ENCODE measurements around the gene ARHGEF10L.

ARHGEF10L gene

GRCh38 chr1:17672226-17672625, 132.7 kb downstream of the ARHGEF10L start:
- in situ Hi-C loops (cut with HindIII; ENCODE audit: low pct_unique_long_range_greater_than_20kb, low sequenced_read_pairs): no loop called here
- no peak for TF ChIP-seq JUND (IDR thresholded peaks at IDR 0.05; ENCODE audit: low read depth)
- no peak for DNase-seq (ENCODE audit: low read depth in 1 of 2, low spot score in 1 of 2)

DNA sequence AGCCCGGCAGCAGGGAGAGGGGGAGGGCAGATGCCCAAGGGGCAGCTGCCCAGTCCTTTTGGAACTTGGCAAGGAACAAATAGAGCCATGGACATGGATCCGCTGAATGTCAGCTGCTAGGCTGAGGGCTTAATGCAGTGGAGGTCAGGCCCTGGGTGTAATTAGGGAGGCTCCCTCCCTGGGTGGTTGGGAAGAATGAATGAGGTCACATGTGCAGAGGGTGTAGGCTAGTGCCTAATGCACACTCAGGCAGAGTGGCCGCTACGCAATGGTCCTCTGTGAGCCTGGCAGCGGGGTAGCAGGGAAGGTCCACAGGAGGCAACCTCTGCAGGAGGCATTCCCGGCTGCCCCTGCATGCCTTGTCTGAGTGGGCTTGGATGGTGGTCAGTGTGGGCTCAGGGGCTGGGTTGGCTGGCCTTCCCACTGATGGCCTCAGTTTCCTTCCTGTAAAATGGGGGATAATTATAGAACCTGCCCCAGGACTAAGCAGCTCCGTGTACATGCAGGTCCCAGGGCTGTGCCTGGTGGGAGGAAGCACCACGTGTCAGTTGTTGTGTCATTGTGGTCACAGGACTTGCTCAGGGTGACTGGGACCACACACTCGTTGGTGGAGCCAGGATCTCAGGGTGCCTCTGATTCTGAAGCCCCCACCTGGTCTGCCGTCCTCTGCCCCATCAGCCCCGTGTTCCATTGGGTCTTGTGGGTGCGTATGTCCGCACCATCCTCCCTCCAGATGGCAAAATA, 134.0 kb downstream of the ARHGEF10L start:
- TF ChIP-seq JUND (IDR thresholded peaks at IDR 0.05; ENCODE audit: low read depth): no peak
- DNase-seq (ENCODE audit: low read depth in 1 of 2, low spot score in 1 of 2): no peak
- in situ Hi-C loops (cut with HindIII; ENCODE audit: low pct_unique_long_range_greater_than_20kb, low sequenced_read_pairs): no loop called here

DNA sequence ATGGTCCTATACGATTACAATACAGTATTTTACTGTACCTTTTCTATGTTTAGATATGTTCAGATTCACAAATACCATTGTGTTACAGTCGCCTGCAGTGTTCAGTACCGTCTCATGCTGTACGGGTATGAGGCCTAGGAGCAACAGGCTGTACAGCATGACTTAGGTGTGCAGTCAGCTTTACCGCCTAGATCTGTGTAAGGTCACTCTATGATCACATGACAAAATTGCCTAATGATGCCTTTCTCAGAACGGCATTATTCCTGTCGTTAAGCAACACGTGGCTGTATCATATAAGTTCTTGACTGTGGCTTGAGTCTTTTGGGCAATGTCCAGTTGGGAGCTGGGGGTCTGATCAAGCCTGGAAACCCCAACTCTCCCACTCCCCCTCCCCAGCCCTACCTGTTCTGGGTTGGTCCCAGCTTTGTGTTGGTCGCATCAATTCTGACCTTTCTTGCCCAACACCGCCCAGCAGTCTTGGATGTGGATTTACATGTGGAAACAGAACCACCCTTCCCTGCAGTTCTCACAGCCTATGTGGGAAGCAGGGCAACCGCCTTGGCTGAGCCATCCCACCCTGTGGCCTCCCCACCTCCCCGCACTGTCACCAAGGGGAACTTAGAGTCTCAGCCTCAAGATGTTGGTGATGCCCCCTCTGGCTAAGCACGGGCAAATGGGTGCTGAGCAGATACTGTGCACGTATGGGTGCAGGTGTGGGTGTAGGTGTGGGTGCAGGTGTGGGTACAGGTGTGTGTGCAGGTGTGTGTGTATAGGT, 135.4 kb downstream of the ARHGEF10L start:
- in situ Hi-C loops (cut with HindIII; ENCODE audit: low pct_unique_long_range_greater_than_20kb, low sequenced_read_pairs): no loop called here
- TF ChIP-seq JUND (IDR thresholded peaks at IDR 0.05; ENCODE audit: low read depth): no peak
- no peak for DNase-seq (ENCODE audit: low read depth in 1 of 2, low spot score in 1 of 2)

DNA sequence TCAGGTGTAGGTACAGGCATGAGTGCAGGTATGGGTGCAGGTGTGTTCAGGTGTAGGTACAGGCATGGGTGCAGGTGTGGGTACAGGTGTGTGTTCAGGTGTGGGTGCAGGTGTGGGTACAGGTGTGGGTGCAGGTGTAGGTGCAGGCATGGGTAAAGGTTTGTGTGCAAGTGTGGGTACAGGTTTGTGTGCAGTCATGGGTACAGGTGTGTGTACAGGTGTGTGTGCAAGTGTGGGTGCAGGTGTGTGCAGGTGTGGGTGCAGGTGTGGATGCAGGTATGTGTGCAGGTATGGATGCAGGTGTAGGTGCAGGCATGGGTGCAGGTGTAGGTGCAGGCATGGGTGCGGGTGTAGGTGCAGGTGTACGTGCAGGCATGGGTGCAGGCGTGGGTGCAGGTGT, 136.2 kb downstream of the ARHGEF10L start:
- in situ Hi-C loops (cut with HindIII; ENCODE audit: low pct_unique_long_range_greater_than_20kb, low sequenced_read_pairs): no loop called here
- no peak for TF ChIP-seq JUND (IDR thresholded peaks at IDR 0.05; ENCODE audit: low read depth)
- DNase-seq (ENCODE audit: low read depth in 1 of 2, low spot score in 1 of 2): no peak

GRCh38 chr1:17676387-17677060, 137.0 kb downstream of the ARHGEF10L start:
- DNase-seq (ENCODE audit: low read depth in 1 of 2, low spot score in 1 of 2): no peak
- no peak for TF ChIP-seq JUND (IDR thresholded peaks at IDR 0.05; ENCODE audit: low read depth)
- in situ Hi-C loops (cut with HindIII; ENCODE audit: low pct_unique_long_range_greater_than_20kb, low sequenced_read_pairs): no loop called here

DNA sequence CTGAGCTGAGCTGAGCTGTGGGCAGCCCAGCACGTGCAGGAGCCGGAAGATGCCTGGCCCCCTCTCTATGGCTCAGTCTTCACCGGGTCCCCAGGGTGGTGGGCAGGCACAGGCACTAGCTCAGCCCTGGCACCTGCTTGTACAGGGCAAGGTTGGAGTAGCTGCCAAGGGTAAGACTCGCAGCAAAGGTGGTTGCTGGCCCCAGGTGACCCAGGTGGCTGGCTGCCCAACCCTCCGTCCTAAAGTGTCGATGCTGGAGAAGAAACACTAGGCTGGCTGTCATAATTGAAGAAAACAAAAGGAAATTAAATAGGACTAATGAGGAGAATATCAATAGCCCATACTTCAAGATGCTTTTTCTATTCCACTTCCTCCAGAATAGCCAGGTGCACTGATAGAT, 138.5 kb downstream of the ARHGEF10L start:
- no peak for TF ChIP-seq JUND (IDR thresholded peaks at IDR 0.05; ENCODE audit: low read depth)
- in situ Hi-C loops (cut with HindIII; ENCODE audit: low pct_unique_long_range_greater_than_20kb, low sequenced_read_pairs): no loop called here
- no peak for DNase-seq (ENCODE audit: low read depth in 1 of 2, low spot score in 1 of 2)

GRCh38 chr1:17679856-17680255, 140.4 kb downstream of the ARHGEF10L start:
- no peak for DNase-seq (ENCODE audit: low read depth in 1 of 2, low spot score in 1 of 2)
- in situ Hi-C loops (cut with HindIII; ENCODE audit: low pct_unique_long_range_greater_than_20kb, low sequenced_read_pairs): no loop called here
- TF ChIP-seq JUND (IDR thresholded peaks at IDR 0.05; ENCODE audit: low read depth): no peak

DNA sequence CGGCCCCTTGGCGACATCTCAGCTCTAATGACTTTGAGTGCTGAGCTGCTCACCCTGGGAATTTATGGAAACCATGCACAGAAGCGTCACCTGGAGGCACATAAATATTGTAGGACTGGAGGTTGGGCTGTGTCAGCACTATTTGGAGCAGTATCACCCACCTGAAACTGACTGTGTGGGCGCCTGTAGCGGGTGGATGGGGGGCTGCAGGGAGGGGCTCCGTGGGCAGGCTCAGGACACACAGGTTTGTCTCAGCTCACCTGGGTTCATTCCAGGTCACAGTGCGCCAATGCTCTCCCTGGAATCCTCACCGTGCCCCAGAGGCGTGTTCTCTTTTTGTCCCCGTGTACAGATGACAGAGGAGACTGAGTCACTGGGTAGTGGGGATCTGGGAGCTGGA, 140.8 kb downstream of the ARHGEF10L start:
- in situ Hi-C loops (cut with HindIII; ENCODE audit: low pct_unique_long_range_greater_than_20kb, low sequenced_read_pairs): no loop called here
- no peak for TF ChIP-seq JUND (IDR thresholded peaks at IDR 0.05; ENCODE audit: low read depth)
- DNase-seq (ENCODE audit: low read depth in 1 of 2, low spot score in 1 of 2): peak in 1 of 2 experiments; percentile 13

GRCh38 chr1:17682400-17682799, 142.9 kb downstream of the ARHGEF10L start:
- in situ Hi-C loops (cut with HindIII; ENCODE audit: low pct_unique_long_range_greater_than_20kb, low sequenced_read_pairs): no loop called here
- TF ChIP-seq JUND (IDR thresholded peaks at IDR 0.05; ENCODE audit: low read depth): no peak
- peak in 1 of 2 experiments; percentile 48 for DNase-seq (ENCODE audit: low read depth in 1 of 2, low spot score in 1 of 2)

DNA sequence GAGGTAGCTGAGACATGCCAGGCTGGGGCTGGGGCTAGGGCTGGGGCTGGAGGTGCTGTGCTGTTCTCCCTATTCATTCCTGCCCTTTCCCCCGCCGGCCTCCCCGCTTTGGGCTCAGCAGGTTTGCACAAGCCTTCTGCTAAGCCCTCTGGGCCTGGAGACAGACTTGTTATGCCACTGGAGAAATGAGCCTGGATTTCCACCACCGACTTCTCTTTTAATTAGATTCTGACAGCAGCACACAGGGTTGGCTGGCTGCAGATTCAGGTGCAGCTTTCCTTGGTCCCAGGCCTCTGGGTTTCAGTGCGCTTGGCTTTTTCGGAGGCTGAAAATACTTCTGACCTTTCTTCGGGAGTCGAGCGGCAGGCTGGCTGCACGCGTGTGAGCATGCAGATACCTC, 144.1 kb downstream of the ARHGEF10L start:
- DNase-seq (ENCODE audit: low read depth in 1 of 2, low spot score in 1 of 2): no peak
- in situ Hi-C loops (cut with HindIII; ENCODE audit: low pct_unique_long_range_greater_than_20kb, low sequenced_read_pairs): no loop called here
- TF ChIP-seq JUND (IDR thresholded peaks at IDR 0.05; ENCODE audit: low read depth): no peak

DNA sequence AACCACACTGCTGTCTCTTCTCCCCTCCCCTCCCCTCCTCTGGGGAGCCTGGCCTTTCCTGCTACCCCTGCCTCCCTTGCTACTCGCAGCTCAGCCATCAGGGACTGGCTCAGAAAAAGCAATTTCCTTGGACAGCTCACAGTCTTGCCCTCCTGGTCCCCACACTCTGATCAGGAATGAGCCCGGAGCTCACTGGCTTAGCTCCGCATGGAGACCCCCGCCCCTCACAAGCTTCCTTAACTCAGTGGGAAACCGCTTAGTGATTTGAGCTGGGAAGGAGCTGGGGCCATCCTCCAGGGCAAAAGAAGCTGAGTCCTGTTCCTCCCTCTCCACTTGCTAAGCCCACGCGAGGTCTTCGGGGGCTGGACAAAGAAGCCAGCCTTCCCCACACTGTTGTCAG, 145.3 kb downstream of the ARHGEF10L start:
- in situ Hi-C loops (cut with HindIII; ENCODE audit: low pct_unique_long_range_greater_than_20kb, low sequenced_read_pairs): no loop called here
- no peak for DNase-seq (ENCODE audit: low read depth in 1 of 2, low spot score in 1 of 2)
- no peak for TF ChIP-seq JUND (IDR thresholded peaks at IDR 0.05; ENCODE audit: low read depth)

- no peak for DNase-seq (ENCODE audit: low read depth in 1 of 2, low spot score in 1 of 2)
- in situ Hi-C loops (cut with HindIII; ENCODE audit: low pct_unique_long_range_greater_than_20kb, low sequenced_read_pairs): no loop called here
- no peak for TF ChIP-seq JUND (IDR thresholded peaks at IDR 0.05; ENCODE audit: low read depth)
Measured at GRCh38 chr1:17686258-17686657, 146.8 kb downstream of the ARHGEF10L start.

DNA sequence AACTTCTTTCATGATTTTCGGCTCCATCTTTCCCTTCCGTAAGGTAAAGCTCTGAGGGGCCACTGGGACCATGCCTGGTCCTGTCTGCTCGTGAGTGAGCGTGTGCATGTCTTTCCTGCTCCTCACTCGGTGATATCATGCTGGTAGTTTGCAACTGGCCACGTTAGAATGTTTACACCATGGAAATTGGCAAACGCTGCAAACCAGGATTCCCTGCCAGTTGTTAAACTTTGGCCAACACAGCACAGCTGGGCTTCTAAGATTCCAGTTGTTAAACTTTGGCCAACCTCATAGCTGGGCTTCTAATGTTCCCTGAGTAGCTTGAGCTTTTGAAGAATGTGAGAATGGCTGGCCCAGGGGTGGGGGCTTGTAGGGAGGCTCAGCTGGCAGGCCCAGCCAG, 147.6 kb downstream of the ARHGEF10L start:
- no peak for TF ChIP-seq JUND (IDR thresholded peaks at IDR 0.05; ENCODE audit: low read depth)
- no peak for DNase-seq (ENCODE audit: low read depth in 1 of 2, low spot score in 1 of 2)
- in situ Hi-C loops (cut with HindIII; ENCODE audit: low pct_unique_long_range_greater_than_20kb, low sequenced_read_pairs): no loop called here

Data from T47D (cell line).